ENCODE data around the gene DNHD1. TPM values are rescaled to one million over a fixed set of nuclear protein-coding genes. Genes with fewer than 3 reads are reported as not detected.

DNHD1 gene
- total RNA-seq, 1 donor from 2014 or later: 5.0 TPM

DNA sequence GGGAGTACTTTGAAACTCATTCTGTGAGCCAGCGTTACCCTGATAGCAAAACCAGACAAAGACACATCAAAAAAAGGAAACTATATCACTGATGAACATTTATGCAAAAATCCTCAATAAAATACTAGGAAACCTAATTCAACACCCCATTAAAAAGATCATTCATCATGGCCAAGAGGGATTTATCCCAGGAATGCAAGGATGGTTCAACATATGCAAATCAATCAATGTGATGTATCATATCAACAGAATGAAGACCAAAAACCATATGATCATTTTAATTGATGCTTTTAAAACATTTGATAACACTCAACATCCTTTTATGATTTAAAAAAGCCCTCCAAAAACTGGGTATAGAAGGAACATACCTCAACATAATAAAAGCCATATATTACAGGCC, 86.5 kb downstream of the DNHD1 start:
- no peaks in the 10 kb centered on the region for H3K27me3 ChIP-seq
- no peak overlapping the region for H3K4me3 ChIP-seq
- peaks cover 22% of the 10 kb centered on the region for H3K4me1 ChIP-seq
- no peak overlapping the region for H3K4me3 Mint-ChIP-seq
- H3K9me3 ChIP-seq (ENCODE audit: low read depth): peaks cover 15% of the 10 kb centered on the region
- no peak overlapping the region for H3K4me2 ChIP-seq
- H4K20me1 ChIP-seq (ENCODE audit: low read depth): no peaks in the 10 kb centered on the region
- no peak overlapping the region for H3K9ac ChIP-seq
- H3K36me3 ChIP-seq: no peaks in the 10 kb centered on the region
- H3K9me3 Mint-ChIP-seq: peaks cover 31% of the 10 kb centered on the region
- no peaks in the 10 kb centered on the region for H3K27me3 Mint-ChIP-seq (ENCODE audit: insufficient read depth, low read depth)
- H3K27ac ChIP-seq: no peak overlapping the region
- TF ChIP-seq EZH2phosphoT487 (IDR thresholded peaks at IDR 0.05) (no peak), EZH2 (IDR thresholded peaks at IDR 0.05) (no peak)
- TF ChIP-seq, protein P1, sequence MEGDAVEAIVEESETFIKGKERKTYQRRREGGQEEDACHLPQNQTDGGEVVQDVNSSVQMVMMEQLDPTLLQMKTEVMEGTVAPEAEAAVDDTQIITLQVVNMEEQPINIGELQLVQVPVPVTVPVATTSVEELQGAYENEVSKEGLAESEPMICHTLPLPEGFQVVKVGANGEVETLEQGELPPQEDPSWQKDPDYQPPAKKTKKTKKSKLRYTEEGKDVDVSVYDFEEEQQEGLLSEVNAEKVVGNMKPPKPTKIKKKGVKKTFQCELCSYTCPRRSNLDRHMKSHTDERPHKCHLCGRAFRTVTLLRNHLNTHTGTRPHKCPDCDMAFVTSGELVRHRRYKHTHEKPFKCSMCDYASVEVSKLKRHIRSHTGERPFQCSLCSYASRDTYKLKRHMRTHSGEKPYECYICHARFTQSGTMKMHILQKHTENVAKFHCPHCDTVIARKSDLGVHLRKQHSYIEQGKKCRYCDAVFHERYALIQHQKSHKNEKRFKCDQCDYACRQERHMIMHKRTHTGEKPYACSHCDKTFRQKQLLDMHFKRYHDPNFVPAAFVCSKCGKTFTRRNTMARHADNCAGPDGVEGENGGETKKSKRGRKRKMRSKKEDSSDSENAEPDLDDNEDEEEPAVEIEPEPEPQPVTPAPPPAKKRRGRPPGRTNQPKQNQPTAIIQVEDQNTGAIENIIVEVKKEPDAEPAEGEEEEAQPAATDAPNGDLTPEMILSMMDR (IDR thresholded peaks at IDR 0.05): no peak
- peaks cover 4% of the 10 kb centered on the region for H3K4me1 Mint-ChIP-seq
- no peak overlapping the region for H2AFZ ChIP-seq (replicated peaks)
- H3F3A ChIP-seq (ENCODE audit: low read depth): peaks cover 24% of the 10 kb centered on the region
- no peak for DNase-seq (ENCODE audit: low spot score)
- no peaks in the 10 kb centered on the region for H3K79me2 ChIP-seq (ENCODE audit: low read depth)
- peaks cover 16% of the 10 kb centered on the region for H3K36me3 Mint-ChIP-seq
- H3K27ac Mint-ChIP-seq: no peak overlapping the region

DNA sequence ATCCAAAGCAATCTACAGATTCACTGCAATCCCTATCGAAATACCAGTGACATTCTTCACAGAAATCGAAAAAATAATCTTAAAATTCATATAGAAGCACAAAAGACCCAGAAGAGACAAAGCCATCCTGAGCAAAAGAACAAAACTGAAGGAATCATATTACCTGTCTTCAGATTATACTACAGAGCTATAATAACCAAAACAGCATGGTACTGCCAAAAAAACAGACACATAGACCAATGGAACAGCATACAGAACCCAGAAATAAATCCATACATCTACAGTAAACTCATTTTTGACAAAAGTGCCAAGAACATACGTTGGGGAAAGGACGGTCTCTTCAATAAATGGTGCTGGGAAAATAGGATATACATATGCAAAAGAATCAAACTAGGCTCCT, 87.4 kb downstream of the DNHD1 start:
- Mint-ChIP-seq H3K4me3 (no peak overlapping the region), H3K27me3 (ENCODE audit: insufficient read depth, low read depth) (no peaks in the 10 kb centered on the region), H3K36me3 (peaks cover 16% of the 10 kb centered on the region), H3K4me1 (peaks cover 4% of the 10 kb centered on the region), H3K9me3 (peaks cover 31% of the 10 kb centered on the region), H3K27ac (no peak overlapping the region)
- no peak overlapping the region for H3K4me2 ChIP-seq
- H2AFZ ChIP-seq (replicated peaks): no peak overlapping the region
- no peaks in the 10 kb centered on the region for H3K79me2 ChIP-seq (ENCODE audit: low read depth)
- H3K27me3 ChIP-seq: no peaks in the 10 kb centered on the region
- no peak for DNase-seq (ENCODE audit: low spot score)
- no peaks in the 10 kb centered on the region for H4K20me1 ChIP-seq (ENCODE audit: low read depth)
- TF ChIP-seq EZH2phosphoT487 (IDR thresholded peaks at IDR 0.05): no peak
- H3K4me3 ChIP-seq: no peak overlapping the region
- H3K9me3 ChIP-seq (ENCODE audit: low read depth): peaks cover 15% of the 10 kb centered on the region
- no peaks in the 10 kb centered on the region for H3K36me3 ChIP-seq
- H3F3A ChIP-seq (ENCODE audit: low read depth): peaks cover 24% of the 10 kb centered on the region
- H3K4me1 ChIP-seq: peaks cover 22% of the 10 kb centered on the region
- H3K27ac ChIP-seq: no peak overlapping the region
- no peak overlapping the region for H3K9ac ChIP-seq

DNA sequence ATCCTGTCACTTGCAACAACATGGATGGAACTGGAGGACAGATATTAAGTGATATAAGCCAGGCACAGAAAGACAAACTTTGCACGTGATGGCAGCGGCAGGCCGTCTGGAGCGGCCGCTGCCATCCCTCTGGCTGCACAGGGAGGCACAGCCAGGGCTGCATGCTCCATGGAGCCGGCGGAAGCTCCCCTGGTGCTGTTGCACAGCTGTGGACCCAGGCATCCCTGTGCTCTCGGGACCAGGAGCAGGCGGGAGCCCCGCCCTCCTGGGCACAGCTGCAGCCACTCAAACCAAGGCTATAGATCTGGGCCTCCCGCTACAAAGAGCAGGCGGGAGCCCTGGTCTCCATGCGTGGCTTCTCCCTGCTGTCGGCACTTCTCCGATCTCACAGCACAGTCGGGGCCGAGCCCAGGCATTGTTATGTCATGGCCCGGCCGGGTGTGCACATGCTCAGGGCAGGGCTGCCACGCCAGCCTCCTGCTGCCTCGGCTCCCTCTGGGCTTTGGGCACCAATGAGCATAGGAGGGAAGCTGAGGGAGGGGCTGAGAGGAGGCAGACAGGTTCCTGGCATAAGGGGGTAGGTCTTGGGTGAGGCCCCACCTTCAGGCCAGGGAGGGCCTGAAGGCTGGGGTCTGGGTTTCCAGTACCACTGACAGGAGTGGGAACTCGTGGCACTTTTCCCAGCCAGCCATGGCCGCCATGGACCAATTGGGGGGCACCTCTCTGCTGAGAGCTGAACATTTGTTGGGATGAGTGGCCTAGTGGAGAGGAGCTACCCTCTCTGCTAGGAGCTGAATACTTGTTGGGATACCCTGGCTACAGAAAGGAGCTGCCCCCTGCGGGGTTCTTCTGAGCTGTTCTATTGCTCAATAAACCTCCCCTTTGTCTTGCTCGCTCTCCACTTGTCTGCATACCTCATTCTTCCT, 89.6 kb downstream of the DNHD1 start:
- no peak overlapping the region for H3K27ac Mint-ChIP-seq
- peaks cover 4% of the 10 kb centered on the region for H3K4me1 Mint-ChIP-seq
- Histone ChIP-seq H4K20me1 (ENCODE audit: low read depth) (no peaks in the 10 kb centered on the region), H3K4me2 (peak overlapping the region; percentile 78), H3F3A (ENCODE audit: low read depth) (peaks cover 28% of the 10 kb centered on the region), H3K79me2 (ENCODE audit: low read depth) (no peaks in the 10 kb centered on the region), H3K36me3 (peaks cover 5% of the 10 kb centered on the region), H3K27me3 (no peaks in the 10 kb centered on the region), H3K27ac (peak overlapping the region; percentile 59), H3K4me1 (peaks cover 22% of the 10 kb centered on the region), H3K9me3 (ENCODE audit: low read depth) (peaks cover 15% of the 10 kb centered on the region), H2AFZ (replicated peaks) (peak overlapping the region; percentile 96), H3K9ac (no peak overlapping the region), H3K4me3 (peak overlapping the region; percentile 29)
- DNase-seq (ENCODE audit: low spot score): peak; percentile 86
- H3K9me3 Mint-ChIP-seq: peaks cover 31% of the 10 kb centered on the region
- no peak for TF ChIP-seq EZH2 (IDR thresholded peaks at IDR 0.05)
- no peak for TF ChIP-seq EZH2phosphoT487 (IDR thresholded peaks at IDR 0.05)
- TF ChIP-seq, protein P1 (IDR thresholded peaks at IDR 0.05): no peak
- H3K36me3 Mint-ChIP-seq: peaks cover 16% of the 10 kb centered on the region
- H3K27me3 Mint-ChIP-seq (ENCODE audit: insufficient read depth, low read depth): no peaks in the 10 kb centered on the region
- no peak overlapping the region for H3K4me3 Mint-ChIP-seq

Data from neural progenitor cell (in vitro differentiated cells).